ENCODE data around the gene XKR7. TPM values are rescaled to one million over a fixed set of nuclear protein-coding genes. Genes with fewer than 3 reads are reported as not detected.

XKR7 gene
- total RNA-seq, 1 donor from 2014 or later, result not detected

Other genes starting within 250 kb of the XKR7 start
- 112 TPM for gene BCL2L1, start 245.3 kb upstream of the XKR7 start, total RNA-seq
- gene TPX2, start 228.9 kb upstream of the XKR7 start, total RNA-seq, result 0.71 TPM
- gene MYLK2, start 148.8 kb upstream of the XKR7 start, total RNA-seq, result 0.27 TPM
- gene FOXS1, start 122.5 kb upstream of the XKR7 start, total RNA-seq, result 25.0 TPM
- gene DUSP15, start 97.6 kb upstream of the XKR7 start, total RNA-seq, result 49.5 TPM
- gene TTLL9, start 97.5 kb upstream of the XKR7 start, total RNA-seq, result 7.1 TPM
- gene PDRG1, start 16.1 kb upstream of the XKR7 start, total RNA-seq, result 18.5 TPM
- 11.7 TPM for gene CCM2L, start 42.3 kb downstream of the XKR7 start, total RNA-seq
- gene HCK, start 84.1 kb downstream of the XKR7 start, total RNA-seq, result 24.0 TPM
- gene TM9SF4, start 141.6 kb downstream of the XKR7 start, total RNA-seq, result 42.9 TPM
- gene PLAGL2, start 239.6 kb downstream of the XKR7 start, total RNA-seq, result 7.9 TPM
- 27.8 TPM for gene POFUT1, start 239.7 kb downstream of the XKR7 start, total RNA-seq

Measured in sciatic nerve (tissue), 1 donor.